Fibroblast of mammary gland (primary cell): ENCODE results near the gene SERTAD2.
A peak's percentile ranks its signal among the peaks of the same experiment; 100 is the strongest.

Experiments
- DNase-seq: peaks from one replicate; pipeline ENCODE4 v3.0.0-alpha.2; 2010; ENCODE audit warnings: low read depth
- H3K4me3 ChIP-seq: 2 replicates; pipeline ENCODE4 v1.5.1; 2011; ENCODE audit warnings: low read depth, mild to moderate bottlenecking, low read length, moderate library complexity; ENCODE audit not compliant: control insufficient read depth
- CTCF ChIP-seq: conservative IDR thresholded peaks from 2 replicates; pipeline ENCODE4 v1.5.1; 2011; ENCODE audit warnings: low read depth, low read length, inconsistent platforms; ENCODE audit not compliant: control insufficient read depth, insufficient read depth

The SERTAD2 gene

GRCh38 chr2:64697297-64698176 lies 43.8 kb upstream of the SERTAD2 start:
- no peak for TF ChIP-seq CTCF
- H3K4me3 ChIP-seq, result no peak overlapping the region
- DNase-seq, result peak; percentile 11

DNA sequence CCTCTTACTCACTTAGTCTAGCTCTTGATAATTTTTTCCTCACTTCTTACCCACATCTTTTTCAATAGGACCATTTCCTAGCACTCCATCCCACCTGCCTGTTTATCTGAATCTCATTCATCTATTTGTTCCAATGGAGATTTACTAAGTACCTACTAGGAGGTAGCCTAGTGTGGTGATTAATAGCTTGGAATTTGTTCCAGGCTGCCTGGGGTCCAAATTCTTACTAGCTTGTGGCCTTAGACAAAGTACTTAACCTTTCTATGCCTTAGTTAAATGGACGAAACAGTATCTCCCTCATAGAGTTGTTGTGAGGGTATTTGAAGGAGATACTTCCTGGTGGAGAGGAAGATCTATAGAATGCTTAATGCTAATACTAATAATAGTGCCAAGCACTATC lies 42.9 kb upstream of the SERTAD2 start:
- no peak for TF ChIP-seq CTCF
- no peak for DNase-seq

GRCh38 chr2:64695721-64696261 lies 42.1 kb upstream of the SERTAD2 start:
- peak; percentile 28 for DNase-seq

More for the DNA sequence above, 42.9 kb upstream of the SERTAD2 start:
- no peak overlapping the region for H3K4me3 ChIP-seq

GRCh38 chr2:64692401-64692800 lies 38.7 kb upstream of the SERTAD2 start:
- no peak overlapping the region for H3K4me3 ChIP-seq
- TF ChIP-seq CTCF, result no peak
- DNase-seq, result peak; percentile 55

More at GRCh38 chr2:64695721-64696261, 42.1 kb upstream of the SERTAD2 start:
- no peak for TF ChIP-seq CTCF
- no peak overlapping the region for H3K4me3 ChIP-seq

- H3K4me3 ChIP-seq, result no peak overlapping the region
- no peak for DNase-seq
- TF ChIP-seq CTCF, result no peak
Observed at GRCh38 chr2:64688909-64689308, 35.2 kb upstream of the SERTAD2 start.

- TF ChIP-seq CTCF, result no peak
- H3K4me3 ChIP-seq, result no peak overlapping the region
- DNase-seq, result no peak
Observed at GRCh38 chr2:64686283-64686956, 32.7 kb upstream of the SERTAD2 start.
